NCI-H1694 (cell line): Measurements from ENCODE around the gene RPUSD3.
A peak's percentile ranks its signal among the peaks of the same experiment; 100 is the strongest.

Experiments used
- DNase-seq: peaks from one replicate; lab custom pipeline; 2025; lab: John Stamatoyannopoulos, UW

The RPUSD3 gene

GRCh38 chr3:9833078-9833477 is 10.7 kb downstream of the RPUSD3 start:
- no peak for DNase-seq

DNA sequence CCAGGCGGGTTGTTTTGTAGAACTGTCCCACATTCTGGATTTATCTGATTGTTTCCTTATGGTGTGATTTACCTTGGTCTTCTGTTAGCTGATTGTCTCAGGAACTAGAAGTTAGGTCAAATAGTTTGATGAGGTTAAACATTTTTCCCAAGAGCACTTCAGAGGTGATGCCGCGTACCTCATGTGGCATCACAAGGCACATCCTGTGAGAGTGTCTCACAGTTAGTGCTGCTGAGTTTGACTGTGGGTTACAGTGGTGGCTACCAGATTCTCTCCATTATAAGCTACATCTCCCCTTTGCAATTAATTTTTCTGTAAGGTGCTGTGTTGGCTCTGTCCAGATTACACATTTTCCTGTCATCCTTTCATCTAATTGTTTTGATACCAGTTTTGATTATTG is 12.6 kb downstream of the RPUSD3 start:
- DNase-seq, result no peak

DNA sequence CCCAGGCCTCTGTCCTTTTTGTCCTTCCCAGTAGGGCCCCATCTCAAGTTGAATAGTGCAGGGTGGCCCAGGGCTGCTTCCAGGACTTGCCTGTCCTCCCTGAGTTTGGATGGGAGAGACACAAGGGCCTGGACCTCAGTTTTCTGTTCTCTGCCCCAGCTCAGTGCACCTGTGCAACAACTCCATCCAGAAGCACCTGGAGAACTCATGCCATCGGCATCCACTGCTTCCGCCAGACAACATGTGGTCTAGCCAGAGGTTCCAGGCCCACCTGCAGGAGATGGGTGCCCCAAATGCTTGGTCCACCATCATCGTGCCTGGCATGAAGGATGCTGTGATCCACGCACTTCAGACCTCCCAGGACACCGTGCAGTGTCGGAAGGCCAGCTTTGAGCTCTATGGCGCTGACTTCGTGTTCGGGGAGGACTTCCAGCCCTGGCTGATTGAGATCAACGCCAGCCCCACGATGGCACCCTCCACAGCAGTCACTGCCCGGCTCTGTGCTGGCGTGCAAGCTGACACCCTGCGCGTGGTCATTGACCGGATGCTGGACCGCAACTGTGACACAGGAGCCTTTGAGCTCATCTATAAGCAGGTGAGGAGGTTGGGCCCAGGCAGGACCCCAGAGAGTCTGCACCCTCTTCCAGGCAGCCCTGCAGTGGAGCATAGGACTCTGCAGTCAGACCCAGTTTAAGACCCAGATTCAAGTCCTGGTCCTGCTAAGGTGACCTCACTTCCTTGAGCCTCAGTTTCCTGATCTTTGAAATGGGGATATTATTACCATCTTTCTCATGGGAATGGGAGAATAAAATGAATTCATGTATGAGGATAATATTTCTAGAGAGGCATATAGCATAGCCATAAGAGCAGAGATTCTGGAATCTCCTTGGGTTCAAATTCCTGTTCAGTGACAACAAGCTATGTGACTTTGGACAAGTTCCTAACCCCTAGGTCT is 14.7 kb downstream of the RPUSD3 start:
- no peak for DNase-seq

DNA sequence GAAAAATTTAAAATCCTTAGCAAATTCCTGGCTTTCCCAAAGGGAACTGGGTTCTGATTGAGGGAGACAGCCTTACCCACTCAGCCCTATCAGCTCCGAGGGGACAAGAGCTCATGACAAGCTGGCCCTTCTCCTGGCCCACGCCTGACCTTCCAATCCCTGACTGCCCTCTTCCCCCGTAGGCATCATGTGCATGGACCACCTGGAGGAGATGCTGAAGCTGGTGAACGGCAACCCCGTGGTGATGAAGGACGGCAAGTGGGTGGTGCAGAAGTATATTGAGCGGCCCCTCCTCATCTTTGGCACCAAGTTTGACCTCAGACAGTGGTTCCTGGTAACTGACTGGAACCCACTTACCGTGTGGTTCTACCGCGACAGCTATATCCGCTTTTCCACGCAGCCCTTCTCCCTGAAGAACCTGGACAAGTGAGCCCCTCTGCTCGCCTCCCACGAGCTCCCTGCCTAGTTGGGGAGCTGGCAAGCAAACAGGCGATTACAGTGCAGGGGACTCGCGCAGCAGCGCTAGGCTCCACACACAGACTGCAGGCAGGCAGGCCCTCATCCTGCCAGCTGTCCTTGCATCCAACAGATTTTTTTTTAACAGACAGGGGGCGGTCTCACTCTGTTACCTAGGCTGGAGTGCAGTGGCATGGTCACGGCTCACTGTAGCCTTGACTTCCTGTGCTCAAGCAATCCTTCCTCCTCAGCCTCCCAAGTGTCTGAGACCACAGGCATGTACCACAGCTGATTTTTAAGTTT is 16.8 kb downstream of the RPUSD3 start:
- DNase-seq, result peak; percentile 10

DNA sequence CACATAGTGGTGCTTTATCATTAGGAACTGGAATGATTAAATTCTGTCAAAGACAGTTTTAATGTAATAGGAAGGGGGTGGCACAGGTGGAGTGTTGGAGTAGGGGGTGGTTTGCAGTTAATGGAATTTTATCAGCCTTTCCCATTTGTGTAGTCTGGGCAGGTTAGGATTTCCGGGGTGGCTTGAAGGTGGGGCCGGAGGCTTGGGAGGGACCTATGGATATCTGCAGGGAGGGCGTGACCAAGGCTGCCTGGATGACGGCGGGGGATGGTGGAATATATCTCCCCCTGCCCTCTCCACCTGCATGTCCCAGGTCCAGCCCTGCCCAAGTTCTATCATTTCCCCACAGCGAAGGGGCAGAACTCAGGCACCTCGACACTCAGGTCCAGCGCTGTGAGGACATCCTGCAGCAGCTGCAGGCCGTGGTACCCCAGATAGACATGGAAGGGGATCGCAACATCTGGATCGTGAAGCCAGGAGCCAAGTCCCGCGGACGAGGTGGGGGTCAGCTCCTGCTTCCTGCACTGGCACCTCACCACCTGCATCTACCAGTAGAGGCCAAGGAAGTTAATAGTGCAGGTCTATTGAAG is 18.3 kb downstream of the RPUSD3 start:
- DNase-seq, result no peak

- no peak for DNase-seq
These were observed 22.9 kb downstream of the RPUSD3 start for GRCh38 chr3:9820946-9821345.

GRCh38 chr3:9820543-9820942 is 23.3 kb downstream of the RPUSD3 start:
- DNase-seq, result no peak

GRCh38 chr3:9818666-9819335 is 25.0 kb downstream of the RPUSD3 start:
- no peak for DNase-seq

GRCh38 chr3:9817436-9817835 is 26.4 kb downstream of the RPUSD3 start:
- no peak for DNase-seq

GRCh38 chr3:9815986-9816385 is 27.8 kb downstream of the RPUSD3 start:
- no peak for DNase-seq

DNA sequence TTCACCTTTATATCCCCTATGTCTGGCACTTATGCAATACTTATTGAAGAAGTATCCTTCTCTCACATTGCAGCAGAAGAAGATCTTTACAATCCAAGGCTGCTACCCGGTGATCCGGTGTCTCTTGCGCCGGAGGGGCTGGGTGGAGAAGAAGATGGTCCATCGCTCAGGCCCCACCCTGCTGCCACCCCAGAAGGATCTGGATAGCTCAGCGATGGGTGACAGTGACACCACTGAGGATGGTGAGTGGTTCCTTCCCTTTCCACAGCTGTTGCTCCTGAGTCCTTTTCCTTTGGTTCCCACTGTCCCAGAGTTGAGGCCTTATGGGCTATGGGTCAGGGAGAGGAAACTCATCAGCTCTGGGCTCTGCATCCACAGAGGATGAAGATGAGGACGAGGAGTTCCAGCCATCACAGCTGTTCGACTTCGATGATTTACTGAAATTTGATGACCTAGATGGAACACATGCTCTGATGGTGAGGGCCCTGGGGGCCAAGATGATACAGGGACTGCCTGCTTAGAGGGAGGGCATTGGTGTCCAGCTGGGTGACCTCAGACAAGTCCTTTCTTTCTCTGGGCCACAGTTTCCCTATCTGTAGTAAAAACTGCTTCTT is 30.8 kb downstream of the RPUSD3 start:
- no peak for DNase-seq

GRCh38 chr3:9810846-9811245 is 33.0 kb downstream of the RPUSD3 start:
- no peak for DNase-seq

DNA sequence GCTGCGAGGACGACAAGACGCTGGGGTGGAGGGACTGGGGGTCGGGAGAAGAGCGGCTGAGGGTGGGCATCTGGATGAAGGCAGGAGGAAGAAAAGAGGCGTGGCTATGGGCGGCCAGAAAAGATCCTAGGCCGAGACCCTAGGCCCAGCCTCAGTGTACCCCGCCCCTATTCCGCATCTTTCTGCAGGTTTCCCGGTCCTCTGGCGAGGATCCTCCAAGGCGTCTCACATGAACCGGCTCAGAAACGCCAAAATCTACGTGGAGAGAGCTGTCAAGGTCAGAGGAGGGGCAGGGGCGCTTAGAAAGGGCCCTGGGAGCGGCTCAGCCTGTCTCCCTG is 33.4 kb downstream of the RPUSD3 start:
- DNase-seq, result no peak

DNA sequence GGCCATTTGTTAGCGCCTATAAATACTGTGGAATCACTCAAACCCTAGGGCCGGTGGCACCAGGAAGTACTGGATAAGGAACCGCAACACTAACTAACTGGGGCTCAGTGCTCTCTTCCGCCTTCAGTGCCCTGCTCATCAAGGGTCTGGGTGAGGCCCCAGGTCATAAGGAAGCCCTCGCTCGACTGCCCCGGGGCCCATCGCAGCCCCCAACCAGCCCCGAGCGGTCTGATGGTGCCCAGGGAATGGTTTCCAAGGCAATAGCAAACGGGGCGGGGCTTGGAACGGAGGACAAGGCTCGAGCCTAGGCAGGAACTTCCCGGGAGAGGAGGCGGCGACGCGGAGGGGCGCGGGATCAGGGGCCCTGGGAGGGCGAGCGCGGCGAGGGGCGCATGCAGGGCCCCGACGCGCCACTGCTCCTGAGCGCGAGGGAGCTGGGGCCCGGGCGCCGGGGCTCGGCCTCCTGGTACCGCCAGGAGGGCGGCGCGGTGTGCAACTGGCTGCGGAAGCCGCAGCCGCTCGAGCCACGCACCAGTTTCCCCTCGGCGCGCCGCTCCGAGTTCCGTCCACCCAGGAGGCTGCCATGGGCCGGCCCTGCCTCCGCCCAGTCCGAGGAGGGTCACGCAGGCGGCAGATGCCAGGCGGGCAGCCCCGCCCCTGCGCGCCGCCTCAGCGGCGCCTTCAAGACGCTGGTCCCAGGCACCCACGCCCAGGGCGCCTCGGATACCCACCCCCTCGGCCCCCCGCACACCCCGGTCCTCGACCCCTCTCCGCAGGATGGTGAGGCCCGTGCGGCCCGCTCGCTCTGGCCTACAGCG is 34.0 kb downstream of the RPUSD3 start, which contains the start of gene TTLL3:
Gene TTLL3 (plus strand): TSS at position 648 of the 818 bp plus-strand sequence. CDS start 400 bp downstream, outside the sequence.
- peak; percentile 18 for DNase-seq

- no peak for DNase-seq
These were observed 34.6 kb downstream of the RPUSD3 start for GRCh38 chr3:9809239-9809614.

DNA sequence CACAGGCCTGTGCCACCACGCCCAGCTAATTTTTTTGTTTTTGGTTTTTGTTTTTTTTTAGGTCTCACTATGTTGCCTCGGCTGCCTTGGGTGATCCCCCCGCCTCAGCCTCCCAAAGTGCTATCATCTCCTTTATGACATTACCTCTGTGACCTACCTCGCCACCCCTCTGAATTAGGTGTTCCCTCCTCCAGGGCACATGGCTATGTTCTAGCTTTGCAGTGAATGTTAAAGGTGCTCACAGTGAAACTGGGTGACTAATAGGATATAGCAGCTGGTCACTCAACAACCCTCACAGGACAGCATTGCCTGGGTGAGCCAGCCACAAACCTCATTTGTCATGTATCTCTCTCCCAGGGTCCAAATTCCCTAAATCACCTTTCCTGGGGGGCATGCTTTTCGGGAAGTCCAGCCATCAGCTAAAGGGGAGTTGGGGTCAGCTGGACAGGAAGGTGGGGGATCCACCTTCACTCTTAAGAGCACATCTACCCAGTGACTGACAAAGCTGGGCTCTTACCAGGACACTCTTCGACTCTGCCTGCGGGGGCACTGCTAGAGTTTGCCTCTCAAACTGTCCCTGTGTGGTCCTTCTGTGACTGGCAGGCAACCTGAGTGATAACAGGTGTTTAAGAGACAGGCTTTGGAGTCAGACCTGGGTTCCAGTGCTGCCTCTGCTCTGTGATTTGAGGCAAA is 35.3 kb downstream of the RPUSD3 start:
- DNase-seq, result peak; percentile 5

GRCh38 chr3:9807981-9808344 is 35.8 kb downstream of the RPUSD3 start:
- DNase-seq, result no peak

GRCh38 chr3:9806688-9807589 is 36.9 kb downstream of the RPUSD3 start:
- no peak for DNase-seq

DNA sequence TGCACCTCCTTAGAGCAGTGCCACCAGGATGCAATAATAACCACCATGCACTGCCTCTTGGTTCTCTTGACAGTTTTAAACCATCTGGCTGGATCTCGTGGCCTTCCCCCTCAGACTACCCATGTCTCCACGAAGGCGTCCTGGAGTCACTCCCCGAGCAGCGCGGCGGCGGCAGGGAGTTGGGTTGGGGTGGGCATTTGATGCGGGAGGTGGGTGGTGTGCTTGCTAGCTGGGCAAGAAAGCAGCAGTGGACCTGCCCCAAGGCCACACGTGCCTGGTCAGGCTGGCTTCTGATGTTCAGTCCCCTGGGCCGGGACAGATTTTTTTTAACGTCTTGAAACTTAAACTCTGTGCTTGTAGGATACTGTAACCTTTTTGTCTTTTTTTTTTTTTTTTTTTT is 37.7 kb downstream of the RPUSD3 start:
- DNase-seq, result no peak
